ENCODE measurements around the gene VAMP3. TPM values are rescaled to one million over a fixed set of nuclear protein-coding genes. Genes with fewer than 3 reads are reported as not detected.

Gene VAMP3, protein sequence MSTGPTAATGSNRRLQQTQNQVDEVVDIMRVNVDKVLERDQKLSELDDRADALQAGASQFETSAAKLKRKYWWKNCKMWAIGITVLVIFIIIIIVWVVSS
- 100 to 1,000 TPM in 3 of 4 donors, 10 to 100 TPM in 1; 99.9 to 128 (median 112) TPM for total RNA-seq

- TF ChIP-seq POLR2A (IDR thresholded peaks at IDR 0.05) (peak; percentile 68 to 74), EP300 (IDR thresholded peaks at IDR 0.05) (no peak), POLR2AphosphoS5 (IDR thresholded peaks at IDR 0.05) (peak; percentile 80), CTCF (IDR thresholded peaks at IDR 0.05) (no peak)
- Histone ChIP-seq H3K4me1 (peaks cover 3 to 38% (median 11%) of the 10 kb centered on the region in 3 donors), H3K36me3 (peaks cover 0 to 33% of the 10 kb centered on the region in 2 donors), H3K4me3 (peak within 1 kb of the TSS; percentile 80 to 92), H3K27ac (peak within 1 kb of the TSS; percentile 81 to 95 (median 92)), H3K9me3 (no peaks in the 10 kb centered on the region), H3K27me3 (no peaks in the 10 kb centered on the region)
- ATAC-seq = peak; percentile 94
- 3% methylated on average over 16 of the region's 97 CpGs; no CpG with 5 or more reads in 1 of the 2 donors for WGBS, 2 donors (ENCODE audit: low coverage in 1 of 2)
These were observed at the start of gene VAMP3 for GRCh38 chr1:7770997-7771822. Gene VAMP3, plus strand, starts transcription at chr1:7771296. Its CDS starts 88 bp downstream, at chr1:7771384.

DNA sequence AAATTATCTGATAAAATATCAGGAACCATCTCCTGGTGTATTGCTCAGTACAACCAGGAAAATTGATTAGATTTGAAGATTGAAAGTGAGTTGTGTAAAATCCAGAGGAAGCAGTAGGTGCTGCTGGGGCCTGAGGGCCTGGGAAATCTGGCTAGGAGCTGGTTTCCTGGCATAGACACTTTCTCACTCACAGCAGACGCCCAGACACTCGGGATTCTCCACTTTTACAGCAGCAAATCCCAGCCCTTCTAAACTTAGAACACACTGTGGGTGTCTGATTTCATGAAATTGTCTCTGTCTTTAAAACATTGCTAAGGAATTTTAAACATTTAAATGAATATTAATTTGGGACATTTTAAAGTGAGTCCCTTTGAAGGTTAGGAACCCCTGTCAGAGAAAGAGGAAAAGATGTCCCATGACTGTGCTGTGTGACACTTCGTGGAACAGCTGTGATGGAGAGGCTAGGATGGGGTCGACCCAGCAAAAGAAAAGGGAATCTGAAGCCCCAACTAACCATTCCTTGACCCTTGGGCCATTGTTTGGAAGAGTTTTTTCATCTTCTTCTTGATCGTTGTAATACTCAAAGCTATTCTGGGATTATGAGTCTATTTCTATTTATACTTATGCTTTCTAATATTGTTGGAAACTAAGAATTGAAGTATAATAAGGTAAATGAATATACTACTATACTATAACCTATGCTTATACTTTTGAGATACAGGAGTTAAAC is 49.0 kb upstream of the VAMP3 start:
- Histone ChIP-seq H3K27me3 (no peaks in the 10 kb centered on the region), H3K4me3 (no peak overlapping the region), H3K27ac (no peak overlapping the region), H3K36me3 (no peaks in the 10 kb centered on the region), H3K4me1 (peaks cover 0 to 7% (median 0%) of the 10 kb centered on the region in 3 donors), H3K9me3 (no peaks in the 10 kb centered on the region)
- no peak for TF ChIP-seq POLR2A (IDR thresholded peaks at IDR 0.05)
- TF ChIP-seq POLR2AphosphoS5 (IDR thresholded peaks at IDR 0.05) = no peak
- TF ChIP-seq CTCF (IDR thresholded peaks at IDR 0.05) = no peak
- no peak for TF ChIP-seq EP300 (IDR thresholded peaks at IDR 0.05)
- ATAC-seq = no peak
- WGBS, 2 donors (ENCODE audit: low coverage in 1 of 2) = 48 to 50% methylated on average over 4 to 5 of the region's 5 CpGs

DNA sequence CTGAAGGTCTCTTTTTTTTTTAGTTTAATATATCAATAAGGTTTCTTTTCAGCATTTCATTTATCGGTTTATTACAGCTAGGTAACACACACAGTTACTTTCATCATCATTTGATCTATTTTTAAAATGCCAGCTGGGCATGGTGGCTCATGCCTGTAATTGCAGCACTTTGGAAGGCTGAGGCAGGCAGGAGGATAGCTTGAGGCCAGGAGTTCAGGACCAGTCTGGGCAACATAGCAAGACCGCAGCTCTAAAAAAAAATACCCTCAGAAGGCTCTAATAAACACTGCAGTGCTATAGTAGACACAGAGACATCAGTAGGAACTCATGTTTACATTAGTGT is 48.5 kb upstream of the VAMP3 start:
- Histone ChIP-seq H3K27ac (no peak overlapping the region), H3K4me3 (no peak overlapping the region), H3K9me3 (no peaks in the 10 kb centered on the region), H3K27me3 (no peaks in the 10 kb centered on the region), H3K36me3 (no peaks in the 10 kb centered on the region), H3K4me1 (peaks cover 0 to 7% (median 0%) of the 10 kb centered on the region in 3 donors)
- TF ChIP-seq POLR2AphosphoS5 (IDR thresholded peaks at IDR 0.05) (no peak), EP300 (IDR thresholded peaks at IDR 0.05) (no peak), CTCF (IDR thresholded peaks at IDR 0.05) (no peak), POLR2A (IDR thresholded peaks at IDR 0.05) (no peak)
- ATAC-seq = no peak
- WGBS, 2 donors (ENCODE audit: low coverage in 1 of 2) = 79 to 82% methylated on average over 2 of the region's 2 CpGs

DNA sequence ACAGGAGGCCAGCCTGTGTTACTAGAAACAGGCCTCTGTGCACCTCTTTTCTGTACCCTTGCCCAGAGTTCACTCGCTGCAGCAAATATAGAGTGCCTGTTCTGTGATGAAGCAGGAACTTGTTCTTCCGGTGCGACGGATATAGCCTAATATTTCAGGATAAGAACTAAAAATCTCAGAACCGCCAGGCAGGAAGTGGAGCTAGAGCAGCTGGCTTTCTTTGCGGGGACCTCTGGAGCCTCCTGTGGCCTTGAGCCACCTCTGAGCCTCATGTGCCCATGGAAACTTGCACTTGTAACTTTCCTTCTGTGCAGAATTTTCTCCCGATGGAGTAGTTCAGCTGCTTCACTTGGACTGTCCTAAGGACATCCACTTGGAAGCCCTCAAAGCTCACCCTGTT is 44.5 kb upstream of the VAMP3 start:
- H3K4me1 ChIP-seq = no peaks in the 10 kb centered on the region
- no peaks in the 10 kb centered on the region for H3K9me3 ChIP-seq
- no peaks in the 10 kb centered on the region for H3K36me3 ChIP-seq
- WGBS, 2 donors (ENCODE audit: low coverage in 1 of 2) = 21 to 60% methylated on average over 1 to 2 of the region's 7 CpGs
- no peak for ATAC-seq
- no peaks in the 10 kb centered on the region for H3K27me3 ChIP-seq
- H3K4me3 ChIP-seq = no peak overlapping the region
- H3K27ac ChIP-seq = peak overlapping the region in 1 of 4 donors; percentile 24
- TF ChIP-seq EP300 (IDR thresholded peaks at IDR 0.05) (no peak), POLR2AphosphoS5 (IDR thresholded peaks at IDR 0.05) (no peak), POLR2A (IDR thresholded peaks at IDR 0.05) (no peak), CTCF (IDR thresholded peaks at IDR 0.05) (no peak)

All from gastroesophageal sphincter (tissue), 4 donors.